Lower leg skin (tissue), 3 donors: ENCODE results near the gene NUDT1.

ENCODE experiments used
- POLR2A ChIP-seq, 2 donors: fragments of 450-650 bp; IDR thresholded peaks; one replicate each; pipeline ENCODE4 v1.6.1; 2016 to 2017; ENCODE audit warnings: antibody characterized with exemption in 2 of 2, mild to moderate bottlenecking in 1 of 2, moderate library complexity in 1 of 2
- TF ChIP-seq, protein P1 (sequence below), 3 donors: fragments of 450-650 bp; IDR thresholded peaks; one replicate each; pipeline ENCODE4 v1.5.1; 2016; ENCODE audit warnings: antibody characterized with exemption in 3 of 3, mild to moderate bottlenecking in 3 of 3, moderate library complexity in 2 of 3

DNA sequence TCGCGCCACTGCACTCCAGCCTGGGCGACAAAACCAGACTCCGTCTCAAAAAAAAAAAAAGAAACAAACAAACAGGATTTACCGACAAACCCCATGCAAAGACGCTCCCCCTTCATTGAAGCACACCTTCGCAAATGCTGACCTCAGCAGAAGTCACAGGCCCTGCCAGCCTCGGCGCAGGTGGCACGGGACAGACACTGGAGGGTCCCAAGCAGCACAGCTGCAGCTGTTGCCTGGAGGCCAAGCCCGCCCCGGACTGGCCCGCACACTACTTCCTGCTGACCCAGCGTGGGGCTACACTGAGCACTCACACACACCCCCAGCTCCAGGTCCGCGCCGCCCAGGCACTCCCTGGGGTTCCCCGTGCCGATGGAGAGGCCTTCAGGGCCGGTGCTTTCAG is 41.0 kb downstream of the NUDT1 start:
- TF ChIP-seq, protein P1, sequence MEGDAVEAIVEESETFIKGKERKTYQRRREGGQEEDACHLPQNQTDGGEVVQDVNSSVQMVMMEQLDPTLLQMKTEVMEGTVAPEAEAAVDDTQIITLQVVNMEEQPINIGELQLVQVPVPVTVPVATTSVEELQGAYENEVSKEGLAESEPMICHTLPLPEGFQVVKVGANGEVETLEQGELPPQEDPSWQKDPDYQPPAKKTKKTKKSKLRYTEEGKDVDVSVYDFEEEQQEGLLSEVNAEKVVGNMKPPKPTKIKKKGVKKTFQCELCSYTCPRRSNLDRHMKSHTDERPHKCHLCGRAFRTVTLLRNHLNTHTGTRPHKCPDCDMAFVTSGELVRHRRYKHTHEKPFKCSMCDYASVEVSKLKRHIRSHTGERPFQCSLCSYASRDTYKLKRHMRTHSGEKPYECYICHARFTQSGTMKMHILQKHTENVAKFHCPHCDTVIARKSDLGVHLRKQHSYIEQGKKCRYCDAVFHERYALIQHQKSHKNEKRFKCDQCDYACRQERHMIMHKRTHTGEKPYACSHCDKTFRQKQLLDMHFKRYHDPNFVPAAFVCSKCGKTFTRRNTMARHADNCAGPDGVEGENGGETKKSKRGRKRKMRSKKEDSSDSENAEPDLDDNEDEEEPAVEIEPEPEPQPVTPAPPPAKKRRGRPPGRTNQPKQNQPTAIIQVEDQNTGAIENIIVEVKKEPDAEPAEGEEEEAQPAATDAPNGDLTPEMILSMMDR (IDR thresholded peaks at IDR 0.05) = no peak
- no peak for TF ChIP-seq POLR2A (IDR thresholded peaks at IDR 0.05)
